M059J (cell line): ENCODE data around the gene TMEM163. TPM values are rescaled to one million over a fixed set of nuclear protein-coding genes. Genes with fewer than 3 reads are reported as not detected.
A peak's percentile ranks its signal among the peaks of the same experiment; 100 is the strongest.
"Not testable (repeated sequence)": the region's sequence is repeated elsewhere in the genome, so short reads cannot be mapped to it uniquely, and the experiment has no call there.

Experiments used
- DNase-seq: peaks from one replicate; pipeline ENCODE4 v3.0.0-alpha.2; 2012; ENCODE audit warnings: low read depth
- total RNA-seq: library from RNA; depleted of rRNA; stranded (reverse); fragments of >200 nt; shearing (Covaris generic); gene quantifications from 2 replicates; pipeline ENCODE4 v1.2.3, GENCODE V29; 2014

TMEM163 gene
- total RNA-seq, 1 experiment from 2014 or later, result not detected

GRCh38 chr2:134723742-134724141 lies 4.9 kb upstream of the TMEM163 start:
- not testable (repeated sequence) for DNase-seq

GRCh38 chr2:134722728-134723127 lies 3.9 kb upstream of the TMEM163 start:
- no peak for DNase-seq

- DNase-seq, result no peak
Observed at GRCh38 chr2:134721596-134721995, 2.8 kb upstream of the TMEM163 start.

GRCh38 chr2:134718023-134718816 lies 580 bp downstream of the TMEM163 start:
- no peak for DNase-seq

GRCh38 chr2:134717286-134718022 lies 1.3 kb downstream of the TMEM163 start:
- DNase-seq, result no peak

GRCh38 chr2:134716721-134717243 lies 2.0 kb downstream of the TMEM163 start:
- DNase-seq, result no peak

GRCh38 chr2:134715932-134716643 lies 2.7 kb downstream of the TMEM163 start:
- DNase-seq, result no peak

GRCh38 chr2:134714228-134714627 lies 4.6 kb downstream of the TMEM163 start:
- DNase-seq, result no peak

GRCh38 chr2:134713606-134714005 lies 5.2 kb downstream of the TMEM163 start:
- no peak for DNase-seq

GRCh38 chr2:134713176-134713575 lies 5.6 kb downstream of the TMEM163 start:
- no peak for DNase-seq

GRCh38 chr2:134712736-134713135 lies 6.1 kb downstream of the TMEM163 start:
- DNase-seq, result no peak

- no peak for DNase-seq
Observed at GRCh38 chr2:134712299-134712698, 6.5 kb downstream of the TMEM163 start.

- DNase-seq, result peak; percentile 6
Observed at GRCh38 chr2:134711692-134712091, 7.1 kb downstream of the TMEM163 start.

- DNase-seq, result no peak
Observed at GRCh38 chr2:134707330-134707676, 11.5 kb downstream of the TMEM163 start.

GRCh38 chr2:134706587-134707329 lies 12.0 kb downstream of the TMEM163 start:
- peak; percentile 70 for DNase-seq

GRCh38 chr2:134705861-134706586 lies 12.8 kb downstream of the TMEM163 start:
- no peak for DNase-seq

- no peak for DNase-seq
Observed at GRCh38 chr2:134704173-134704572, 14.6 kb downstream of the TMEM163 start.

GRCh38 chr2:134703426-134703825 lies 15.4 kb downstream of the TMEM163 start:
- no peak for DNase-seq

GRCh38 chr2:134700730-134701129 lies 18.1 kb downstream of the TMEM163 start:
- DNase-seq, result no peak

GRCh38 chr2:134694411-134694810 lies 24.4 kb downstream of the TMEM163 start:
- no peak for DNase-seq
